HCT116 (cell line): Measurements from ENCODE around the gene CD72. TPM values are rescaled to one million over a fixed set of nuclear protein-coding genes. Genes with fewer than 3 reads are reported as not detected.
"Not testable (repeated sequence)": the region's sequence is repeated elsewhere in the genome, so short reads cannot be mapped to it uniquely, and the experiment has no call there.

Experiments
- ATAC-seq: fragments of 200-7000 bp; cut with Tn5 transposase; 2 replicates; pipeline ENCODE4 v1.9.1; 2020; ENCODE audit warnings: mild to moderate bottlenecking, moderate library complexity
- BruUV-seq: library from RNA; stranded (reverse); fragments of 400-500 nt; replicated peaks from 2 replicates; lab custom pipeline; 2021; lab: Mats Ljungman, UMichigan
- CTCF ChIA-PET: fragments of 300-600 bp; sonication (Branson Sonifier 250); formaldehyde crosslinking; loops from one replicate; lab custom pipeline; 2021; ENCODE audit warnings: antibody characterized with exemption; lab: Charles Lee
- POLR2A ChIA-PET: fragments of 300-600, 350-600 bp; sonication (Branson Sonifier 250); formaldehyde crosslinking; loops from one replicate; lab custom pipeline; 2021; ENCODE audit warnings: antibody characterized with exemption; lab: Charles Lee
- RAD21 ChIA-PET, 2 experiments: fragments of 300-600 bp; sonication (Branson Sonifier 250); formaldehyde crosslinking; loops; one replicate each; lab custom pipeline; 2023; ENCODE audit warnings: low total read pairs in 2 of 2; ENCODE audit not compliant: uncharacterized antibody in 2 of 2, unreplicated experiment in 2 of 2, low non-redundant PET in 1 of 2; lab: Charles Lee
- DNase-seq: peaks from one replicate; pipeline ENCODE4 v3.0.0-alpha.2; 2010; ENCODE audit warnings: low read depth, low spot score
- H2AFZ ChIP-seq: fragments of 200-600 bp; shearing (Covaris generic), sonication (generic); 2 replicates; pipeline ENCODE4 v1.6.1; 2017; ENCODE audit warnings: low read depth, mixed run types, mixed read lengths, antibody characterized with exemption, low read length; ENCODE audit not compliant: poor library complexity, severe bottlenecking
- H3K27ac ChIP-seq: 2 replicates; pipeline ENCODE4 v1.5.1; 2012; ENCODE audit warnings: low read depth, low read length
- H3K27me3 ChIP-seq: fragments of 200-600 bp; sonication (generic); 2 replicates; pipeline ENCODE4 v1.6.1; 2016; ENCODE audit warnings: mixed run types, low read length, mixed read lengths; ENCODE audit not compliant: insufficient read depth
- H3K36me3 ChIP-seq, 2 experiments: fragments of 200-500 bp in 1 of 2; fragments of 200-600 bp in 1 of 2; sonication (Bioruptor generic) in 1 of 2; sonication (generic) in 1 of 2; 2 replicates each; pipeline versions ENCODE4 v1.5.1 to v1.6.1; 2014 to 2016; ENCODE audit warnings: low read length in 2 of 2, inconsistent platforms in 1 of 2, mixed read lengths in 1 of 2, mixed run types in 1 of 2; ENCODE audit not compliant: insufficient read depth in 2 of 2, control insufficient read depth in 1 of 2
- H3K4me1 ChIP-seq, 2 experiments: fragments of 200-600 bp in 1 of 2; sonication (generic) in 1 of 2; 2 replicates each; pipeline versions ENCODE4 v1.5.1 to v1.6.1; 2012 to 2017; ENCODE audit warnings: low read length in 2 of 2, inconsistent platforms in 1 of 2, mild to moderate bottlenecking in 1 of 2, mixed read lengths in 1 of 2, mixed run types in 1 of 2, moderate library complexity in 1 of 2; ENCODE audit not compliant: insufficient read depth in 2 of 2, control insufficient read depth in 1 of 2
- H3K4me2 ChIP-seq: fragments of 200-600 bp; sonication (generic); 2 replicates; pipeline ENCODE4 v1.6.1; 2017; ENCODE audit warnings: mixed run types, low read length, mixed read lengths
- H3K4me3 ChIP-seq, 2 experiments: fragments of 200-600 bp in 1 of 2; sonication (generic) in 1 of 2; replicated peaks in 1 of 2; 2 replicates each; pipeline ENCODE4 v1.5.1; 2011 to 2016; ENCODE audit warnings: low read length in 2 of 2, control low read depth in 1 of 2, low read depth in 1 of 2, mild to moderate bottlenecking in 1 of 2, mixed read lengths in 1 of 2, mixed run types in 1 of 2
- H3K79me2 ChIP-seq: fragments of 200-600 bp; sonication (generic); 2 replicates; pipeline ENCODE4 v1.6.1; 2017; ENCODE audit warnings: mild to moderate bottlenecking, mixed run types, low read length, moderate library complexity, mixed read lengths; ENCODE audit not compliant: insufficient read depth
- H3K9ac ChIP-seq: fragments of 200-600 bp; sonication (generic); 2 replicates; pipeline ENCODE4 v1.6.1; 2016; ENCODE audit warnings: low read length, mixed read lengths
- H3K9me2 ChIP-seq: fragments of 200-600 bp; sonication (generic), shearing (Covaris generic); 2 replicates; pipeline ENCODE4 v1.6.1; 2017; ENCODE audit warnings: mixed run types, mild to moderate bottlenecking, moderate library complexity; ENCODE audit not compliant: insufficient read depth
- H3K9me3 ChIP-seq, 2 experiments: fragments of 200-500 bp in 1 of 2; fragments of 200-600 bp in 1 of 2; sonication (Bioruptor generic) in 1 of 2; sonication (generic) in 1 of 2; 2 replicates each; pipeline ENCODE4 v1.6.1; 2014 to 2017; ENCODE audit warnings: low read length in 2 of 2, mixed read lengths in 2 of 2, inconsistent platforms in 1 of 2, low read depth in 1 of 2, mild to moderate bottlenecking in 1 of 2, mixed run types in 1 of 2, moderate library complexity in 1 of 2; ENCODE audit not compliant: control insufficient read depth in 1 of 2, insufficient read depth in 1 of 2
- H4K20me1 ChIP-seq: fragments of 200-600 bp; sonication (generic), shearing (Covaris generic); 2 replicates; pipeline ENCODE4 v1.6.1; 2017; ENCODE audit warnings: mixed run types, mild to moderate bottlenecking, moderate library complexity; ENCODE audit not compliant: insufficient read depth
- CEBPB ChIP-seq: IDR thresholded peaks from 2 replicates; pipeline ENCODE4 v1.6.1; 2012; ENCODE audit warnings: low read depth
- EGR1 ChIP-seq: IDR thresholded peaks from 2 replicates; pipeline ENCODE4 v1.6.1; 2012; ENCODE audit warnings: low read depth
- ELF1 ChIP-seq: IDR thresholded peaks from 2 replicates; pipeline ENCODE4 v1.6.1; 2012; ENCODE audit warnings: low read depth, borderline replicate concordance
- EZH2 ChIP-seq: fragments of 200-600 bp; sonication (generic); IDR thresholded peaks from 2 replicates; pipeline ENCODE4 v1.6.1; 2017; ENCODE audit warnings: antibody characterized with exemption, mixed run types
- EZH2phosphoT487 ChIP-seq: fragments of 200-600 bp; IDR thresholded peaks from 2 replicates; pipeline ENCODE4 v1.6.1; 2018; ENCODE audit warnings: antibody characterized with exemption, borderline replicate concordance
- FOSL1 ChIP-seq: IDR thresholded peaks from 2 replicates; pipeline ENCODE4 v1.6.1; 2012; ENCODE audit warnings: low read depth
- JUND ChIP-seq: IDR thresholded peaks from 2 replicates; pipeline ENCODE4 v1.6.1; 2012
- POLR2A ChIP-seq: IDR thresholded peaks from 2 replicates; pipeline ENCODE4 v1.7.0; 2011; ENCODE audit warnings: borderline replicate concordance; ENCODE audit not compliant: insufficient read depth, insufficient read length; ENCODE audit errors: extremely low read depth
- POLR2AphosphoS5 ChIP-seq: IDR thresholded peaks from 2 replicates; pipeline ENCODE4 v1.6.1; 2011; ENCODE audit warnings: mild to moderate bottlenecking, low read depth, low read length, moderate library complexity
- RAD21 ChIP-seq: IDR thresholded peaks from 2 replicates; pipeline ENCODE4 v1.6.1; 2012; ENCODE audit warnings: low read depth, mild to moderate bottlenecking
- SIN3A ChIP-seq: IDR thresholded peaks from 2 replicates; pipeline ENCODE4 v1.6.1; 2012; ENCODE audit warnings: low read depth
- SP1 ChIP-seq: IDR thresholded peaks from 2 replicates; pipeline ENCODE4 v1.6.1; 2012; ENCODE audit warnings: low read depth
- SRF ChIP-seq: IDR thresholded peaks from 2 replicates; pipeline ENCODE4 v1.6.1; 2012; ENCODE audit warnings: low read depth
- TCF7L2 ChIP-seq: IDR thresholded peaks from 2 replicates; pipeline ENCODE4 v1.7.0; 2011; ENCODE audit warnings: borderline replicate concordance, inconsistent platforms; ENCODE audit not compliant: insufficient read depth, insufficient read length; ENCODE audit errors: extremely low read depth
- YY1 ChIP-seq: IDR thresholded peaks from 2 replicates; pipeline ENCODE4 v1.6.1; 2011; ENCODE audit warnings: low read length, low read depth, moderate library complexity, mild to moderate bottlenecking; ENCODE audit not compliant: insufficient replicate concordance; ENCODE audit errors: extremely low read depth
- ZFX ChIP-seq: fragments of 450-650 bp; IDR thresholded peaks from 2 replicates; pipeline ENCODE4 v1.6.1; 2017
- ZNF274 ChIP-seq: fragments of 200-500 bp; sonication (Bioruptor generic); IDR thresholded peaks from 2 replicates; pipeline ENCODE4 v1.6.1; 2014; ENCODE audit warnings: mild to moderate bottlenecking, low read depth, low read length, inconsistent platforms
- intact Hi-C: fragments of 100-400 bp; cut with micrococcal nuclease; formaldehyde crosslinking; loops from 2 replicates; pipeline ENCODE4 v1.10.0; 2022
- total RNA-seq: library from RNA; stranded (reverse); gene quantifications from one replicate; pipeline ENCODE4 v1.2.1, GENCODE V29; 2021; ENCODE audit not compliant: unreplicated experiment
- TF ChIP-seq, protein P1 (sequence below): IDR thresholded peaks from 2 replicates; pipeline ENCODE4 v1.6.1; 2012
- TF ChIP-seq, protein P2 (sequence below): IDR thresholded peaks from 2 replicates; pipeline ENCODE4 v1.6.1; 2012

The CD72 gene
- total RNA-seq, 1 experiment from 2014 or later, result 1.6 TPM

DNA sequence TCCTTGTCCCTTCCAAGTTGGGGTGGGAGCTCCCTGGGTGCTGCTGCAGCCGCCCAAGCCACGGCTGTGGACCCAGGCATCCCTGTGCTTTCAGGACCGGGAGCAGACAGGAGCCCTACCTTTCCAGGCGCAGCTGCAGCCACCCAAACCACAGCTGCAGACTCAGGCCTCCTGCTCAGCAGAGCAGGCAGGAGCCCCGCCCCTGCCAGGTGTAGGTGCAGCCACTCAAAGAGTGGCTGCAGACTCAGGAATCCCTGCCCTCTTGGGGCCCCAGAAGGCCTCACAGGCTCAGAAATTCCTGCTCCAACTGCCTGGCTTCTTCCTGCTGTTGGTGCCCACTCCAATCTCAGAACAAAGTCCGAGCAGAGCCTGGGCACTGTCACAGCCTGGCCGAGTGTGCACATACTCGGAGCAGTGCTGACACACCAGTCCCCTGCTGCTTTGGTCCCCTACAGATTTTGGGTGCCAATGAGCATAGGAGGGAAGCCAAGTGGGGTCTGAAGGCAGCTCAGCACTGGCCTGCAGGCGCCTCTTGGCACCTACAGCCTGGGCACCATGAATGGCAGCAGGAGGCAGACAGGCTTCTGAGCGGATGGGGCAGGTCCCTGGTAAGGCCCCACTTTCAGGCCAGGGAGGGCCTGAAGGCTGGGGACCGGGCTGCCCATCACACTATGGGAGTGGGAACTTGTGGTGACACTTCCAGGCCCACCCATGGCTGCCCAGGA lies 19.2 kb downstream of the CD72 start:
- no peak for DNase-seq
- RAD21 ChIA-PET, result no interaction called here
- POLR2A ChIA-PET, result no interaction called here

DNA sequence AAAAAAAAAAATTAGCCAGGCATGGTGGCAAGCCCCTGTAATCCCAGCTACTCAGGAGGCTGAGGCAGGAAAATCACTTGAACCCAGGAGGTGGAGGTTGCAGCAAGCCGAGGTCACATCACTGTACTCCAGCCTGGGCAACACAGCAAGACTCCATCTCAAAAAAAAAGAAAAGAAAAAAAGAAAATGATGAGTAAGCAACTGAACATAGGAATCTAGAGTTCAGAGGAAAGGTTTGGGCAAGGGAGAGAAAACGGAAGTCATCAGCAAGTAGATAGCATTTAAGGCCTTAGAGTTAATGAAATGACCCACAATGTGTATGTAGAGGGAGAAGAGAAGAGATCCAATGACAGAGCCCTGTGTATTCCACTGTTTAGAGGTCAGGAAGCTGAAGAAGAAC lies 21.3 kb downstream of the CD72 start:
- intact Hi-C loops, result not testable (repeated sequence)

More for the DNA sequence above, 19.2 kb downstream of the CD72 start:
- H3K4me1 ChIP-seq, result peaks cover 8 to 15% of the 10 kb centered on the region in 2 experiments; a peak in 3 of 4 replicates
- intact Hi-C loops, result no loop called here
- no peak overlapping the region for H3K4me3 ChIP-seq
- no peaks in the 10 kb centered on the region for H3K9me3 ChIP-seq
- no peaks in the 10 kb centered on the region for H3K9me2 ChIP-seq
- TF ChIP-seq CEBPB, result no peak
- TF ChIP-seq ZFX, result no peak
- TF ChIP-seq EZH2phosphoT487, result no peak
- TF ChIP-seq SRF, result no peak
- TF ChIP-seq ZNF274, result no peak
- no peak for TF ChIP-seq POLR2A
- no peak for TF ChIP-seq EGR1
- no peak for TF ChIP-seq TCF7L2
- no peak for TF ChIP-seq EZH2
- no peak for TF ChIP-seq RAD21
- TF ChIP-seq, protein P1, sequence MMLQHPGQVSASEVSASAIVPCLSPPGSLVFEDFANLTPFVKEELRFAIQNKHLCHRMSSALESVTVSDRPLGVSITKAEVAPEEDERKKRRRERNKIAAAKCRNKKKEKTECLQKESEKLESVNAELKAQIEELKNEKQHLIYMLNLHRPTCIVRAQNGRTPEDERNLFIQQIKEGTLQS, result no peak
- TF ChIP-seq POLR2AphosphoS5, result no peak
- TF ChIP-seq JUND, result no peak
- TF ChIP-seq ELF1, result no peak
- TF ChIP-seq SIN3A, result no peak
- TF ChIP-seq, protein P2, sequence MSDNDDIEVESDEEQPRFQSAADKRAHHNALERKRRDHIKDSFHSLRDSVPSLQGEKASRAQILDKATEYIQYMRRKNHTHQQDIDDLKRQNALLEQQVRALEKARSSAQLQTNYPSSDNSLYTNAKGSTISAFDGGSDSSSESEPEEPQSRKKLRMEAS, result no peak
- TF ChIP-seq YY1, result no peak
- TF ChIP-seq SP1, result no peak
- no peak for TF ChIP-seq FOSL1
- no peak for ATAC-seq
- CTCF ChIA-PET, result interaction anchor here (0.9 to 1.0 kb wide), 3 partner anchors 12 to 699 kb away, joined by 3 to 4 read pairs (median 3); no protein-coding TSS in a partner anchor
- no peak overlapping the region for H3K4me2 ChIP-seq
- no peak overlapping the region for H2AFZ ChIP-seq
- no peaks in the 10 kb centered on the region for H3K27me3 ChIP-seq
- no peak overlapping the region for H3K27ac ChIP-seq
- BruUV-seq, result no TSS peak
- no peaks in the 10 kb centered on the region for H4K20me1 ChIP-seq
- H3K9ac ChIP-seq, result no peak overlapping the region
- H3K79me2 ChIP-seq, result 0 out of 2 replicates have a peak, but pooled peaks cover 5% of the 10 kb centered on the region
- H3K36me3 ChIP-seq, result no peaks in the 10 kb centered on the region

More for the DNA sequence above, 21.3 kb downstream of the CD72 start:
- POLR2A ChIA-PET, H3K27me3 ChIP-seq, H3K4me3 ChIP-seq, H2AFZ ChIP-seq, H3K4me2 ChIP-seq, H4K20me1 ChIP-seq, H3K36me3 ChIP-seq, RAD21 ChIA-PET, H3K79me2 ChIP-seq, H3K9ac ChIP-seq, H3K9me2 ChIP-seq, ATAC-seq, BruUV-seq, DNase-seq, H3K27ac ChIP-seq, H3K4me1 ChIP-seq, CTCF ChIA-PET: not testable (repeated sequence)
- peaks cover 0 to 13% of the 10 kb centered on the region in 2 experiments; a peak in 1 of 4 replicates for H3K9me3 ChIP-seq
